SK-N-SH (cell line): ENCODE results near the gene NFX1. TPM values are rescaled to one million over a fixed set of nuclear protein-coding genes. Genes with fewer than 3 reads are reported as not detected.
A peak's percentile ranks its signal among the peaks of the same experiment; 100 is the strongest.

Experiments used
- CTCF ChIA-PET: fragments of 300-600, 350-600 bp; formaldehyde crosslinking; extraction: SDS; loops from one replicate; lab custom pipeline; 2021; lab: Yijun Ruan, JAX
- POLR2A ChIA-PET: fragments of 350-600 bp; sonication (Branson Sonifier 250); formaldehyde crosslinking; extraction: SDS; loops from one replicate; lab custom pipeline; 2020; ENCODE audit warnings: antibody characterized with exemption, inconsistent platforms; lab: Yijun Ruan, JAX
- DNase-seq: peaks from one replicate; pipeline ENCODE4 v3.0.0; 2012
- H2AFZ ChIP-seq: fragments of 200-600 bp; sonication (generic); 2 replicates; pipeline ENCODE4 v1.8.1; 2016; ENCODE audit warnings: antibody characterized with exemption, mild to moderate bottlenecking, low read depth
- H3F3A ChIP-seq: fragments of 200-600 bp; sonication (generic); replicated peaks from 2 replicates; pipeline ENCODE3; 2016; ENCODE audit warnings: antibody characterized with exemption, mild to moderate bottlenecking; ENCODE audit not compliant: insufficient read depth
- H3K27ac ChIP-seq, 2 experiments: fragments of 200-500 bp in 1 of 2; fragments of 200-600 bp in 1 of 2; sonication (Bioruptor generic) in 1 of 2; sonication (generic), shearing (Covaris generic) in 1 of 2; 2 replicates each; pipeline versions ENCODE4 v1.5.1 to v1.6.1; 2014 to 2016; ENCODE audit warnings: low read depth in 2 of 2, inconsistent platforms in 1 of 2, low read length in 1 of 2, mild to moderate bottlenecking in 1 of 2, mixed read lengths in 1 of 2
- H3K27me3 ChIP-seq: fragments of 200-600 bp; sonication (generic), shearing (Covaris generic); 2 replicates; pipeline ENCODE4 v1.6.1; 2016; ENCODE audit warnings: mixed run types; ENCODE audit not compliant: insufficient read depth
- H3K36me3 ChIP-seq, 2 experiments: fragments of 200-500 bp in 1 of 2; fragments of 200-600 bp in 1 of 2; sonication (Bioruptor generic) in 1 of 2; sonication (generic) in 1 of 2; replicated peaks in 1 of 2; 2 replicates each; pipeline versions ENCODE3 to v1.5.1; 2014 to 2016; ENCODE audit warnings: low read length in 1 of 2, mild to moderate bottlenecking in 1 of 2; ENCODE audit not compliant: insufficient read depth in 2 of 2, control insufficient read depth in 1 of 2
- H3K4me1 ChIP-seq, 2 experiments: fragments of 200-500 bp in 1 of 2; fragments of 200-600 bp in 1 of 2; sonication (Bioruptor generic) in 1 of 2; sonication (generic), shearing (Covaris generic) in 1 of 2; 2 replicates each; pipeline versions ENCODE4 v1.5.1 to v1.6.1; 2014 to 2016; ENCODE audit warnings: low read depth in 1 of 2, low read length in 1 of 2, mixed run types in 1 of 2; ENCODE audit not compliant: insufficient read depth in 2 of 2, control insufficient read depth in 1 of 2
- H3K4me2 ChIP-seq: fragments of 200-600 bp; sonication (generic), shearing (Covaris generic); 2 replicates; pipeline ENCODE4 v1.6.1; 2017; ENCODE audit warnings: mixed run types
- H3K4me3 ChIP-seq, 2 experiments: fragments of 200-500 bp in 1 of 2; fragments of 200-600 bp in 1 of 2; sonication (Bioruptor generic) in 1 of 2; sonication (generic), shearing (Covaris generic) in 1 of 2; 2 replicates each; pipeline versions ENCODE4 v1.5.1 to v1.8.1; 2014 to 2016; ENCODE audit warnings: low read depth in 2 of 2, inconsistent platforms in 1 of 2, low read length in 1 of 2, mild to moderate bottlenecking in 1 of 2, mixed read lengths in 1 of 2, moderate library complexity in 1 of 2
- H3K79me2 ChIP-seq: fragments of 200-600 bp; sonication (generic); 2 replicates; pipeline ENCODE4 v1.8.1; 2017; ENCODE audit warnings: mild to moderate bottlenecking; ENCODE audit not compliant: insufficient read depth
- H3K9ac ChIP-seq: fragments of 200-600 bp; sonication (generic); 2 replicates; pipeline ENCODE4 v1.6.1; 2017; ENCODE audit warnings: mixed run types
- H3K9me2 ChIP-seq: fragments of 200-600 bp; sonication (generic); 2 replicates; pipeline ENCODE4 v1.6.1; 2017; ENCODE audit warnings: mixed run types
- H3K9me3 ChIP-seq: fragments of 200-600 bp; sonication (generic); 2 replicates; pipeline ENCODE4 v1.6.1; 2017; ENCODE audit warnings: mixed run types, mild to moderate bottlenecking, moderate library complexity
- H4K20me1 ChIP-seq: fragments of 200-600 bp; sonication (generic); 2 replicates; pipeline ENCODE4 v1.6.1; 2017; ENCODE audit warnings: mild to moderate bottlenecking, mixed run types; ENCODE audit not compliant: insufficient read depth
- ELF1 ChIP-seq: IDR thresholded peaks from 2 replicates; pipeline ENCODE4 v1.4.0; 2012
- EZH2phosphoT487 ChIP-seq: fragments of 200-600 bp; sonication (generic); IDR thresholded peaks from 2 replicates; pipeline ENCODE4 v1.6.1; 2017; ENCODE audit warnings: low read depth, mixed run types, mild to moderate bottlenecking, antibody characterized with exemption, moderate library complexity, borderline replicate concordance
- FOXJ3 ChIP-seq: sonication (generic); formaldehyde crosslinking; IDR thresholded peaks from 2 replicates; pipeline ENCODE4 v1.5.1; 2020; ENCODE audit warnings: mild to moderate bottlenecking, missing genetic modification reagents
- FOXM1 ChIP-seq: IDR thresholded peaks from 2 replicates; pipeline ENCODE4 v1.4.0; 2012; ENCODE audit warnings: low read depth, mild to moderate bottlenecking
- GATA2 ChIP-seq: sonication (generic); formaldehyde crosslinking; IDR thresholded peaks from 2 replicates; pipeline ENCODE4 v1.5.0; 2020; ENCODE audit warnings: mild to moderate bottlenecking, missing genetic modification reagents
- MXI1 ChIP-seq: IDR thresholded peaks from 2 replicates; pipeline ENCODE4 v1.6.1; 2012; ENCODE audit warnings: mild to moderate bottlenecking, low read depth, low read length, improper control_type of control experiment
- NFIC ChIP-seq: IDR thresholded peaks from 2 replicates; pipeline ENCODE4 v1.4.0; 2012; ENCODE audit warnings: borderline replicate concordance
- NRF1 ChIP-seq: IDR thresholded peaks from 2 replicates; pipeline ENCODE4 v1.6.1; 2012; ENCODE audit warnings: low read depth, mild to moderate bottlenecking, low read length
- RAD21 ChIP-seq: IDR thresholded peaks from 2 replicates; pipeline ENCODE4 v1.6.1; 2012; ENCODE audit warnings: mild to moderate bottlenecking, low read length
- RCOR1 ChIP-seq: fragments of 150-350 bp; IDR thresholded peaks from 2 replicates; pipeline ENCODE4 v1.6.1; 2017; ENCODE audit warnings: antibody characterized with exemption, low read length
- SIN3A ChIP-seq: IDR thresholded peaks from 2 replicates; pipeline ENCODE4 v1.6.1; 2012; ENCODE audit warnings: low read depth, mild to moderate bottlenecking, low read length, moderate library complexity, borderline replicate concordance
- SMC3 ChIP-seq: IDR thresholded peaks from 2 replicates; pipeline ENCODE4 v1.6.1; 2012; ENCODE audit warnings: low read depth, low read length, improper control_type of control experiment
- TAF1 ChIP-seq: IDR thresholded peaks from 2 replicates; pipeline ENCODE4 v1.6.1; 2012; ENCODE audit warnings: low read depth, mild to moderate bottlenecking, low read length, moderate library complexity, borderline replicate concordance
- YY1 ChIP-seq: IDR thresholded peaks from 2 replicates; pipeline ENCODE4 v1.4.0; 2012; ENCODE audit warnings: low read depth, mild to moderate bottlenecking
- WGBS: methylation state at CpG from one replicate; pipeline ENCODE4 v1.1.6; 2017; ENCODE audit warnings: low lambda C conversion rate; 5-methylcytosine and 5-hydroxymethylcytosine counted together
- polyA plus RNA-seq, 3 experiments: library from polyadenylated mRNA; depleted of rRNA; stranded (reverse); fragments of >200 nt; gene quantifications; 2 replicates each; pipeline ENCODE4 v1.2.3, GENCODE V29; 2012
- TF ChIP-seq, protein P1 (sequence below): IDR thresholded peaks from 2 replicates; pipeline ENCODE4 v1.4.0; 2012; ENCODE audit warnings: low read depth, borderline replicate concordance
- TF ChIP-seq, protein P2 (sequence below): IDR thresholded peaks from 2 replicates; pipeline ENCODE4 v1.6.1; 2012; ENCODE audit warnings: mild to moderate bottlenecking, low read depth, low read length, moderate library complexity
- TF ChIP-seq, protein P3 (sequence below): IDR thresholded peaks from 2 replicates; pipeline ENCODE4 v1.4.0; 2012; ENCODE audit warnings: low read depth

The NFX1 gene
- polyA plus RNA-seq, 1 of the 3 experiments (the other 2 are of a cell fraction) = 19.6 TPM

DNA sequence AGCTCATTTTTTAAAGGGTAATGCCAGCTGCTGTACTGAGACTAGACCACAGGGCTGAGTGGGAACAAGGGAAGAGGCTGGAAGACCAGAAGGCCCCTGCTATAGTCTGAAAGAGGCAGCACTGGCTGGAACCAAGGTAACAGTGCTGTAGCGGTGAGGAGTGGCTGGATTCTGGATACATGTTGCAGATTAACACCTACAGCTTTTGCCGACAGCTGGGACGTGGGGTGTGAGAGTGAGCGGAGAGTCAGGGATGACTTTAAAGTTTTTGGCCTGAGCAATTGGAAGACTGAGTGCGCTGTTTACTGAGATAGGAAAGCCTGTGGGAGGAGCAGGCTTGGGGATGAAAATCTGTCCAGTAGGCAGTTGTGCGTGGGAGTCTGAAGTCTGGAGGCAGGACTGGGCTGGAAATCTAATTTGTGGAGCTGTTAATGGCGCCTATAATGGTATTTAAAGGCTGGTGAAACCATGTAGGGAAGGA, 85.6 kb downstream of the NFX1 start:
- DNase-seq = no peak
- Histone ChIP-seq H4K20me1 (no peaks in the 10 kb centered on the region), H3K27ac (peak overlapping the region in 1 of 2 experiments; percentile 23; a peak in 1 of 4 replicates), H3K36me3 (peaks cover 1 to 8% of the 10 kb centered on the region in 2 experiments), H3K4me1 (peaks cover 0 to 6% of the 10 kb centered on the region in 2 experiments; a peak in 1 of 4 replicates), H3K9ac (no peak overlapping the region), H3K9me3 (no peaks in the 10 kb centered on the region), H3K79me2 (no peaks in the 10 kb centered on the region), H3K9me2 (no peaks in the 10 kb centered on the region), H3K27me3 (no peaks in the 10 kb centered on the region), H3K4me2 (no peak overlapping the region), H3F3A (peaks cover 4% of the 10 kb centered on the region), H2AFZ (no peak overlapping the region), H3K4me3 (no peak overlapping the region)
- CTCF ChIA-PET = interaction anchor here (0.6 to 8.0 kb wide), 30 partner anchors 9 to 403 kb away, joined by 3 to 103 read pairs (median 7); partner anchors contain the start of genes ANKRD18B and AQP3
- WGBS = 95% methylated on average over 7 of the region's 7 CpGs
- POLR2A ChIA-PET = no interaction called here
- TF ChIP-seq TAF1 = no peak
- no peak for TF ChIP-seq GATA2 (CRISPR knock-in tag)
- TF ChIP-seq SIN3A = no peak
- TF ChIP-seq, protein P1, sequence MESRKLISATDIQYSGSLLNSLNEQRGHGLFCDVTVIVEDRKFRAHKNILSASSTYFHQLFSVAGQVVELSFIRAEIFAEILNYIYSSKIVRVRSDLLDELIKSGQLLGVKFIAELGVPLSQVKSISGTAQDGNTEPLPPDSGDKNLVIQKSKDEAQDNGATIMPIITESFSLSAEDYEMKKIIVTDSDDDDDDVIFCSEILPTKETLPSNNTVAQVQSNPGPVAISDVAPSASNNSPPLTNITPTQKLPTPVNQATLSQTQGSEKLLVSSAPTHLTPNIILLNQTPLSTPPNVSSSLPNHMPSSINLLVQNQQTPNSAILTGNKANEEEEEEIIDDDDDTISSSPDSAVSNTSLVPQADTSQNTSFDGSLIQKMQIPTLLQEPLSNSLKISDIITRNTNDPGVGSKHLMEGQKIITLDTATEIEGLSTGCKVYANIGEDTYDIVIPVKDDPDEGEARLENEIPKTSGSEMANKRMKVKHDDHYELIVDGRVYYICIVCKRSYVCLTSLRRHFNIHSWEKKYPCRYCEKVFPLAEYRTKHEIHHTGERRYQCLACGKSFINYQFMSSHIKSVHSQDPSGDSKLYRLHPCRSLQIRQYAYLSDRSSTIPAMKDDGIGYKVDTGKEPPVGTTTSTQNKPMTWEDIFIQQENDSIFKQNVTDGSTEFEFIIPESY = no peak
- TF ChIP-seq RAD21 = no peak
- no peak for TF ChIP-seq FOXJ3 (CRISPR knock-in tag)
- TF ChIP-seq YY1 = no peak
- no peak for TF ChIP-seq SMC3
- no peak for TF ChIP-seq EZH2phosphoT487
- TF ChIP-seq NRF1 = no peak
- TF ChIP-seq, protein P2, sequence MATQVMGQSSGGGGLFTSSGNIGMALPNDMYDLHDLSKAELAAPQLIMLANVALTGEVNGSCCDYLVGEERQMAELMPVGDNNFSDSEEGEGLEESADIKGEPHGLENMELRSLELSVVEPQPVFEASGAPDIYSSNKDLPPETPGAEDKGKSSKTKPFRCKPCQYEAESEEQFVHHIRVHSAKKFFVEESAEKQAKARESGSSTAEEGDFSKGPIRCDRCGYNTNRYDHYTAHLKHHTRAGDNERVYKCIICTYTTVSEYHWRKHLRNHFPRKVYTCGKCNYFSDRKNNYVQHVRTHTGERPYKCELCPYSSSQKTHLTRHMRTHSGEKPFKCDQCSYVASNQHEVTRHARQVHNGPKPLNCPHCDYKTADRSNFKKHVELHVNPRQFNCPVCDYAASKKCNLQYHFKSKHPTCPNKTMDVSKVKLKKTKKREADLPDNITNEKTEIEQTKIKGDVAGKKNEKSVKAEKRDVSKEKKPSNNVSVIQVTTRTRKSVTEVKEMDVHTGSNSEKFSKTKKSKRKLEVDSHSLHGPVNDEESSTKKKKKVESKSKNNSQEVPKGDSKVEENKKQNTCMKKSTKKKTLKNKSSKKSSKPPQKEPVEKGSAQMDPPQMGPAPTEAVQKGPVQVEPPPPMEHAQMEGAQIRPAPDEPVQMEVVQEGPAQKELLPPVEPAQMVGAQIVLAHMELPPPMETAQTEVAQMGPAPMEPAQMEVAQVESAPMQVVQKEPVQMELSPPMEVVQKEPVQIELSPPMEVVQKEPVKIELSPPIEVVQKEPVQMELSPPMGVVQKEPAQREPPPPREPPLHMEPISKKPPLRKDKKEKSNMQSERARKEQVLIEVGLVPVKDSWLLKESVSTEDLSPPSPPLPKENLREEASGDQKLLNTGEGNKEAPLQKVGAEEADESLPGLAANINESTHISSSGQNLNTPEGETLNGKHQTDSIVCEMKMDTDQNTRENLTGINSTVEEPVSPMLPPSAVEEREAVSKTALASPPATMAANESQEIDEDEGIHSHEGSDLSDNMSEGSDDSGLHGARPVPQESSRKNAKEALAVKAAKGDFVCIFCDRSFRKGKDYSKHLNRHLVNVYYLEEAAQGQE = no peak
- no peak for TF ChIP-seq ELF1
- no peak for TF ChIP-seq MXI1
- TF ChIP-seq NFIC = no peak
- no peak for TF ChIP-seq FOXM1
- TF ChIP-seq, protein P3, sequence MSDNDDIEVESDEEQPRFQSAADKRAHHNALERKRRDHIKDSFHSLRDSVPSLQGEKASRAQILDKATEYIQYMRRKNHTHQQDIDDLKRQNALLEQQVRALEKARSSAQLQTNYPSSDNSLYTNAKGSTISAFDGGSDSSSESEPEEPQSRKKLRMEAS = no peak
- no peak for TF ChIP-seq RCOR1
- TF ChIP-seq, all 33 proteins: peak for 0
